Measurements from ENCODE around the gene MOSPD2.

MOSPD2 gene

DNA sequence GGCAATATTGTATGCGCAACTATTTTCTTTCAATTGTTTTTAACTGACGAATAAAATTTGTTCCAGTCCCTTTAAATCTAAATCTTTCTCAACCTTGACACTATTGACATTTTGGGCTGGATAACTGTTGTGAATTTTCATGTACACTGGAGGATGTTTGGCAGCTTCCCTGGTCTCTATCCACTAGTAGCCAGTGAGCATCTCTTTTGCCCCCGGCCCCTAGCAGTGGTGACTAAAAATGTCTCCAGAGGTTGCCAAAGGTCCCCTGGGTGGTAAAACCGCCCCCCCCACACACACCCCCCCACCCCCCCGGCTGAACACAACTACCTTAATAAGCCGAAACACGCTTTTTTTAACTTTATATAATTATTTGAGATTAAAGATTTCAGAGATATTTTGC is 866 bp upstream of the MOSPD2 start:
- H3K9me3 Mint-ChIP-seq, result peaks cover 48% of the 10 kb centered on the region

DNA sequence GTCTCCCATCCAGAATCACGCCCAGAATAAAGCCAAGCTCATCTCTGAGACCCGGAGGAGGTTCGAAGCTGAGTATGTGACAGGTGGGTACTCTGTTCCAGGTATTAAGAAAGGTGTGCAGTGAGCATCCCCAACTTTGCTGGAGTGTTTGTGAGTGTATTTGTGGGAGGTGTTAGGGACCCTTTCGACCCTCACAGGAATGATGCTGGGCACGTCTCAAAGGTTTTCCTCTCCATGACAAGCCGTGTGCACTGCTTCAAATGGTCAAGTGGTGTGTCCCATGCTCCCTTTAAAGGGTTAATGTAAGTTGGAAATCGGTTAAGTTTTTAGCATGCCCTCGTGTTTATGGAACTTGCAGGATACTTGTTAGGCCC is 442 bp downstream of the MOSPD2 start:
- DNase-seq, result no peak
- H3K36me3 Mint-ChIP-seq (ENCODE audit: low read depth), result peaks cover 23% of the 10 kb centered on the region
- no peak for TF ChIP-seq CTCF (IDR thresholded peaks at IDR 0.05)
- no peaks in the 10 kb centered on the region for H3K27me3 Mint-ChIP-seq (ENCODE audit: low read depth, poor library complexity)
- H3K27ac Mint-ChIP-seq, result no peak overlapping the region
- H3K4me1 Mint-ChIP-seq, result peaks cover 14% of the 10 kb centered on the region
- H3K9me3 Mint-ChIP-seq, result peaks cover 35% of the 10 kb centered on the region
- peak overlapping the region; percentile 85 for H3K4me3 Mint-ChIP-seq

More for the DNA sequence above, 866 bp upstream of the MOSPD2 start:
- TF ChIP-seq CTCF (IDR thresholded peaks at IDR 0.05), result no peak
- no peak for DNase-seq
- H3K4me1 Mint-ChIP-seq, result peaks cover 14% of the 10 kb centered on the region
- H3K27ac Mint-ChIP-seq, result no peak overlapping the region
- H3K4me3 Mint-ChIP-seq, result peak overlapping the region; percentile 81
- peaks cover 32% of the 10 kb centered on the region for H3K36me3 Mint-ChIP-seq (ENCODE audit: low read depth)
- no peaks in the 10 kb centered on the region for H3K27me3 Mint-ChIP-seq (ENCODE audit: low read depth, poor library complexity)

DNA sequence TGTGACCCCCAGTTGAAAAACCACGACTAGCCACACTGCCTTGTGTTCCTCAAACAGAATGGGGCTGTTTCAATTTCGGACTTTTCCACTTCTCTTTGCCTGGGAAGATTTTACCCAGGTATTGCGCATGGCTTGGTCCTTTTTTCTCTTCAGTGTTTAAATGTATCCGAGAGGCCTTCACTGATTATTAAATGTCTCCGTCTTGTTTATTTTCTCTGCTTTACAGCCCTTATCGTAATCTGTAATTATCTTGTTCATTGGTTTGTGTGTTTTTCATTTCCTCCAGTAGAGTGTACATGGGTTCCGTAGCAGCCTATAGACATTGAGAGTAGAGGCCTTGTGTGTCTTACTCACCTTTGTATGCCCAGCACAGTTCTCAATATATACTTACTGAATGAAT is 2.4 kb downstream of the MOSPD2 start:
- Mint-ChIP-seq H3K36me3 (ENCODE audit: low read depth) (peaks cover 15% of the 10 kb centered on the region), H3K4me1 (peaks cover 14% of the 10 kb centered on the region), H3K27ac (no peak overlapping the region), H3K27me3 (ENCODE audit: low read depth, poor library complexity) (no peaks in the 10 kb centered on the region), H3K4me3 (no peak overlapping the region), H3K9me3 (peaks cover 34% of the 10 kb centered on the region)
- no peak for TF ChIP-seq CTCF (IDR thresholded peaks at IDR 0.05)
- no peak for DNase-seq

GRCh38 chrX:14883826-14884225 is 10.6 kb downstream of the MOSPD2 start:
- no peak for DNase-seq
- H3K27me3 Mint-ChIP-seq (ENCODE audit: low read depth, poor library complexity), result no peaks in the 10 kb centered on the region
- H3K9me3 Mint-ChIP-seq, result peaks cover 38% of the 10 kb centered on the region
- TF ChIP-seq CTCF (IDR thresholded peaks at IDR 0.05), result no peak
- H3K4me3 Mint-ChIP-seq, result no peak overlapping the region
- H3K36me3 Mint-ChIP-seq (ENCODE audit: low read depth), result peaks cover 7% of the 10 kb centered on the region
- H3K27ac Mint-ChIP-seq, result no peak overlapping the region
- no peaks in the 10 kb centered on the region for H3K4me1 Mint-ChIP-seq

DNA sequence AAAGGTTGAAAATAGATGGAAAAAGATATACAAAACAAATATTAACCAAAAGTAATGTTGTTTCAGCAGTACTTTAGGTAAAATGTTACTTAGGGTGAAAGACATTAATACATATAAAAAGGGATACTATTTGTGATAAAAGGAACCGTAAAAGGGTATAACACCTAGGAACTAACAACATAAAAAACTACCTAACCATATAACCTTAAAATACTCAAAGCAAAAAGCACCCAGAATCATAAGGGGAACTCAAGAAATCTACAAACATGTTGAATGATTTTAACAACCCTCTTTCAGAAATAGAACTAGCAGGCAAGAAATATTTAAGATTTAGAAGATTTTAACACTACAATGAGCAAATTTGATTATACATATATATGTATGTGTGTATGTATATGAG is 11.5 kb downstream of the MOSPD2 start:
- Mint-ChIP-seq H3K27me3 (ENCODE audit: low read depth, poor library complexity) (no peaks in the 10 kb centered on the region), H3K9me3 (peaks cover 38% of the 10 kb centered on the region), H3K27ac (no peak overlapping the region), H3K4me3 (no peak overlapping the region), H3K4me1 (no peaks in the 10 kb centered on the region), H3K36me3 (ENCODE audit: low read depth) (peaks cover 7% of the 10 kb centered on the region)
- TF ChIP-seq CTCF (IDR thresholded peaks at IDR 0.05), result no peak
- DNase-seq, result no peak

DNA sequence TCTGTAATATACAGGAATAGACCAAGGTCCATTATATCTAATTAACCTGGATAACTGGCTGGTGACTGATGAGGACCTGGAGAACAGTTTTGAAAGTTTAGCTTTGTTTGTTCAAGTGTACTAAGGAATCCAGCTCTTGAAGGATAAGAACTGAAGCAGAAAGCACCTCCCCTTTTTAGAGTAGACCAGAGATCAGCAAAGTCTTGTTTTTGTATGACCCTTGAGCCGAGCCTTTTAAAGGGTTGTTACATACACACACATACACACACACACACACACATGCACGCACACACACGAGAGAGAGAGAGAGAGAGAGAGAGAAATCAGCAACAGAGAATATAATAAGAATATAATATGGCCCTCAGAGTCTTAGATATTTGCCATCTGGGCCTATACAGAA is 13.0 kb downstream of the MOSPD2 start:
- Mint-ChIP-seq H3K27me3 (ENCODE audit: low read depth, poor library complexity) (no peaks in the 10 kb centered on the region), H3K4me1 (peaks cover 4% of the 10 kb centered on the region), H3K36me3 (ENCODE audit: low read depth) (peaks cover 12% of the 10 kb centered on the region), H3K27ac (no peak overlapping the region), H3K4me3 (no peak overlapping the region), H3K9me3 (peaks cover 42% of the 10 kb centered on the region)
- no peak for TF ChIP-seq CTCF (IDR thresholded peaks at IDR 0.05)
- DNase-seq, result no peak

Data from nephron progenitor cell (in vitro differentiated cells).